Nephron progenitor cell (in vitro differentiated cells): Measurements from ENCODE around the gene CEP85.
A peak's percentile ranks its signal among the peaks of the same experiment; 100 is the strongest.
"Not testable (repeated sequence)": the region's sequence is repeated elsewhere in the genome, so short reads cannot be mapped to it uniquely, and the experiment has no call there.

Source experiments
- DNase-seq: peaks from one replicate; pipeline ENCODE4 v3.0.0; 2021
- H3K27ac Mint-ChIP-seq: 2 replicates; pipeline ENCODE4 v1.8.0; 2021; ENCODE audit warnings: mild to moderate bottlenecking, moderate library complexity, mixed read lengths
- H3K27me3 Mint-ChIP-seq: 2 replicates; pipeline ENCODE4 v1.8.0; 2021; ENCODE audit warnings: mild to moderate bottlenecking, low read depth, mixed read lengths; ENCODE audit not compliant: poor library complexity
- H3K36me3 Mint-ChIP-seq: 2 replicates; pipeline ENCODE4 v1.8.0; 2021; ENCODE audit warnings: low read depth, mixed read lengths
- H3K4me1 Mint-ChIP-seq: 2 replicates; pipeline ENCODE4 v1.8.0; 2021; ENCODE audit warnings: mixed read lengths
- H3K4me3 Mint-ChIP-seq: 2 replicates; pipeline ENCODE4 v1.8.0; 2021; ENCODE audit warnings: mild to moderate bottlenecking, moderate library complexity, mixed read lengths
- H3K9me3 Mint-ChIP-seq: 2 replicates; pipeline ENCODE4 v1.8.0; 2021; ENCODE audit warnings: mild to moderate bottlenecking, moderate library complexity, mixed read lengths
- TF ChIP-seq, protein P1 (sequence below): fragments of 200-600 bp; sonication (generic); IDR thresholded peaks from 2 replicates; pipeline ENCODE4 v1.5.0; 2021; ENCODE audit warnings: antibody characterized with exemption

Gene CEP85

DNA sequence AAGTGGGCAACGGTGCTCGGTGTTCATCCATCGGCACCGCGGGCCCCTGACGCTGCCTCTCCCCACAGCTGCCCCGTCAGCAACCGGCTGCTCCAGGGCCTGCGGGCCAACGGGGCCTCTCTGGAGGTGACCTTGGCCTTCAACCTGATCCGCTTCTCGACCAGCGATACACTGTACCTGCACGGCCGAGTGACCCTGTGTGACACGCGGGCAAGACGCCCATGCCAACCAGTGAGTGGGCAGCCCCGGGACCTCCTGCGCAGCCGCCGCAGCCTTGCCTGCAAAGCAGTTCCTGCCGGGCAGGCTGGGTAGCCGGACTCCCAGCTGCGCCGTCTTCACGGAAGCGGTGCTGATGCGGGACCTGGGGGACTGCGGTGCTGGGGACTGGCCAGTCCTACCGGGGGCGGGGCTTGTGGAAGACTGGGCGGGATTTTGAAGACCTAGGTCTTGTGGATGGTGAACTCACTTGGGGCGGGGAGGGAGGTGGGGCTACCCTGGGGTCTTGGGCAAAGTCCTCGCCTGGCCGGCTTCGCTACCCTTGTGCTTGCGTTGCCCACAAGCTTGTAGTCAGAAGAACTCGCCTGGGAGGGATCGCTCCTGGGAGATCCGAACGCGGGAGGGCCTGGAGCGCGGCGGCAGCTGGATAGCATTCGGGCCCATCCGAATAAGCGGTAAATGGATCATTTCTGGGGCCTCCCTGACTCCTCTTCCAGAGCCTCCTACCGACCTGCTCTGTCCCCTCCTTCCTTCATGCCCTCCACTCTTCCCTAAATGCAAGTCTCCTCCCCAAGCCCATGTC lies 8.8 kb upstream of the CEP85 start:
- no peak overlapping the region for H3K27ac Mint-ChIP-seq
- TF ChIP-seq, protein P1, sequence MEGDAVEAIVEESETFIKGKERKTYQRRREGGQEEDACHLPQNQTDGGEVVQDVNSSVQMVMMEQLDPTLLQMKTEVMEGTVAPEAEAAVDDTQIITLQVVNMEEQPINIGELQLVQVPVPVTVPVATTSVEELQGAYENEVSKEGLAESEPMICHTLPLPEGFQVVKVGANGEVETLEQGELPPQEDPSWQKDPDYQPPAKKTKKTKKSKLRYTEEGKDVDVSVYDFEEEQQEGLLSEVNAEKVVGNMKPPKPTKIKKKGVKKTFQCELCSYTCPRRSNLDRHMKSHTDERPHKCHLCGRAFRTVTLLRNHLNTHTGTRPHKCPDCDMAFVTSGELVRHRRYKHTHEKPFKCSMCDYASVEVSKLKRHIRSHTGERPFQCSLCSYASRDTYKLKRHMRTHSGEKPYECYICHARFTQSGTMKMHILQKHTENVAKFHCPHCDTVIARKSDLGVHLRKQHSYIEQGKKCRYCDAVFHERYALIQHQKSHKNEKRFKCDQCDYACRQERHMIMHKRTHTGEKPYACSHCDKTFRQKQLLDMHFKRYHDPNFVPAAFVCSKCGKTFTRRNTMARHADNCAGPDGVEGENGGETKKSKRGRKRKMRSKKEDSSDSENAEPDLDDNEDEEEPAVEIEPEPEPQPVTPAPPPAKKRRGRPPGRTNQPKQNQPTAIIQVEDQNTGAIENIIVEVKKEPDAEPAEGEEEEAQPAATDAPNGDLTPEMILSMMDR, result no peak
- peak; percentile 95 for DNase-seq
- H3K27me3 Mint-ChIP-seq, result peaks cover 60% of the 10 kb centered on the region
- peaks cover 26% of the 10 kb centered on the region for H3K4me1 Mint-ChIP-seq
- no peaks in the 10 kb centered on the region for H3K9me3 Mint-ChIP-seq
- peak overlapping the region; percentile 83 for H3K4me3 Mint-ChIP-seq
- no peaks in the 10 kb centered on the region for H3K36me3 Mint-ChIP-seq

DNA sequence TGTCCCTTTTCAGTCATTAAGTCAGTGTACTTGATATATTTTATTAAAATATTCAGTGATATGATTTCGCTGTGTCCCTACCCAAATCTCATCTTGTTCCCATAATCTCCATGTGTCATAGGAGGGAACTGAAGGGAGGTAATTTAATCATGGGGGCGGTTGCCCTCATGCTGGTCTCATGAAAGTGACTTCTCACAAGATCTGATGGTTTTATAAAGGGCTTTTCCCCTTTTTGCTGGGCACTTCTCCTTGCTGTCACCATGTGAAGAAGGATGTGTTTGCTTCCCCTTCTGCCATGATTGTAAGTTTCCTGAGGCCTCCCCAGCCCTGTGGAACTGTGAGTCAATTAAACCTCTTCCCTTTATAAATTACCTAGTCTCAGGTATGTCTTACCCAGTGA lies 3.3 kb upstream of the CEP85 start:
- Mint-ChIP-seq H3K4me1 (peaks cover 23% of the 10 kb centered on the region), H3K27me3 (peaks cover 51% of the 10 kb centered on the region)
- H3K36me3 Mint-ChIP-seq, H3K9me3 Mint-ChIP-seq, H3K27ac Mint-ChIP-seq, H3K4me3 Mint-ChIP-seq, DNase-seq: not testable (repeated sequence)

DNA sequence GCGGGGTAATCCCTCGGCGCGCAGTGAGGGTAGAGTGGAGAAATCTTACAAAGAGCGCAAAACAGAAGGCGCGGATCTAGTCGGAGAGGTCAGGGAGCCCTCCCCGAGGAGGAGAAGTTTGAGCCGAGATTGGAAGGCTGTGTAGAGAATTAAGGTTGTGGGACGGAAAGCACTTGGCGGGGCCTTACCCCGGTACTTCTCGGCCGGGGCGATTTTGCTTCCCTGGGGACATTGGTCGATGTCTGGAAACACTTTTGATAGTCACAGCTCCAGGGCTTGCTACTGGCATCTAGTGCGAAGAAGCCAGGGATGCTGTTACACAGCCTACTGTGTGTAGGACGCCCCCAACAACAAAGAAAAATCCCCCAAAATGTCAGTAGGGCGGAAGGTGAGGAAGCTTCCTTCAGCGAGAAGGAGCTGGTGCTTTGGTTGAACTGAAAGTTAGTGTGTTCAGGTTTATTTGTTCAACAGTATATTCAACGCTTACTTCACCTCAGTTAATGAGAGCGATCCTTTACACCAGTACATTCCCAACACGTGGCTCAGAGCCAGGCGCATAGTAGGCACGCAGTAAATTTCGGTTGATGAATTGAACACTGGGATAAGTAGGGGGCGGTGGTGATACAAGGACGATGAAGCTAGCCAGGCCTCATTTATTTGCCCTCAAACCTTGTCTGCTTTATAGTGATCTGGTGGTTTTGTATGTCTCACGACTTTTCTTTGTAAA lies 807 bp downstream of the CEP85 start:
- Mint-ChIP-seq H3K4me3 (peak overlapping the region; percentile 95), H3K4me1 (peaks cover 36% of the 10 kb centered on the region), H3K27ac (peak overlapping the region; percentile 70), H3K9me3 (no peaks in the 10 kb centered on the region), H3K27me3 (peaks cover 21% of the 10 kb centered on the region), H3K36me3 (peaks cover 27% of the 10 kb centered on the region)
- no peak for DNase-seq
- TF ChIP-seq, protein P1, result no peak

DNA sequence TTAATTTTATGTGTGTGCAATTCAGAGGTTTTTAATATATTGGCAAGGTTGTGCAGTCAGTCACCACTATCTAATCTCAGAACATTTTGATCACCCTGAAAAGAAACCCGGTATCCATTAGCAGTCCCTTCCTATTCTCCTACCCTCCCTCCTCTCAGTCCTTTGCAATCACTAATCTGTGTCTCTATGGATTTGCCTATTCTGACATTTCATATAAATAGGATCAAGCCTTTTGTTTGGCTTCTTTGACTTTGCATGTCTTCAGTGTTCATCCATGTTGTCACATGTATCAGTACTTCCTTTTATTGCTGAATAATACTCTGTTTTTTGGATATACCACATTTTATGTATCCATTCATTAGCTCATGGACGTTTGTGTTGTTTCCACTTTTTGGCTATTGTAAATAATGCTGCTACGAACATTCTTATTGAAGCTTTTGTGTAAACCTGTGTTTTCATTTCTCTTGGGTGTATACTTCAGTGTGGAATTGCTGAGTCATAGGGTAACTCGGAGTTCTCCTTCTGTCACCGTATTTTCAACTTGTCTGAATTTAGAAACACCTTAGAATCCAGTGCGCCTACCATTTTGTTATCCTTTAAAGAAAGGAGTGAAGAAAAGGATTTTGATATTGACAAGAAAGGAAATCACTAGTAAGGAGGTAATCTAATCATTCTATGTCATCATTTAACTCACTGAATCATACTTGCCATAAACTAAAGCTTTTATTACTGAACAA lies 3.4 kb downstream of the CEP85 start:
- no peak for DNase-seq
- H3K27ac Mint-ChIP-seq, result no peak overlapping the region
- H3K4me3 Mint-ChIP-seq, result no peak overlapping the region
- TF ChIP-seq, protein P1, result no peak
- no peaks in the 10 kb centered on the region for H3K9me3 Mint-ChIP-seq
- peaks cover 36% of the 10 kb centered on the region for H3K4me1 Mint-ChIP-seq
- H3K36me3 Mint-ChIP-seq, result peaks cover 39% of the 10 kb centered on the region
- peaks cover 8% of the 10 kb centered on the region for H3K27me3 Mint-ChIP-seq

DNA sequence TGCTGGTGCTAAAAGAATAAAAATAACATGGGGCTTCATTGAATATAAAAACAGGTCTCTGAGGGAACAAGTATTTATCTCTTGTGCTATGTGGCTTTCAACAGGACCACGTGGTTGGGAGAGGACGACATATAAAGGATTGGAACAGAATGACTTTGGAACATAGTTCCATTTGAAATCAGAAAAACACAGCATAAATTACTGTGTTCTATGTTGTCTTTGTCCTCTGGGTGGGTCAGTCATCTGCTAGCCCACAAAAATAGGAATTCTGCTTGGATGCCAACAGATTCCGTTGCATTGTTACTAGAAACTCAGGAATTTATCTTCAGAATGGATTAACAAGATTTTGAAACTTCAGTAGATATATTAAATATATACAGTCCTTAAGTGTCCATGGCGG lies 5.9 kb downstream of the CEP85 start:
- TF ChIP-seq, protein P1, result no peak
- Mint-ChIP-seq H3K9me3 (no peaks in the 10 kb centered on the region), H3K27ac (no peak overlapping the region), H3K27me3 (no peaks in the 10 kb centered on the region), H3K4me3 (no peak overlapping the region), H3K36me3 (peaks cover 57% of the 10 kb centered on the region), H3K4me1 (peaks cover 27% of the 10 kb centered on the region)
- DNase-seq, result no peak

DNA sequence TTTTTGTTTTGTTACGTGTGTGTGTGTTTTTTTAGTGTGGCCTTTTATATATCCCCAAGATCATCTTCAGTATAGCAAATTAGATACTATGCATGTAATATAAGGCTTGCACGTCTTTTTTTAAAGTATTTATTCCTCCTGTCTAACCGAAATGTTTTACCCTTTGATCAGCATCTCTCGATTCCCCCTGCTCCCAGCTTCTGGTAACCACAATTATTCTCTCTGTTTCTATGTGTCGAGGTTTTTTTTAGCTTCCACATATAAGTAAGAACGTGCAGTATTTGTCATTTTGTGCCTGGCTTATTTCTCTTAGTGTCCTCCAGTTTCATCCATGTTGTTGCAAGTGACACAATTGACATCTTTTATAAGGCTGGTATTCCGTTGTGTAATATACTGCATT lies 18.7 kb downstream of the CEP85 start:
- H3K4me1 Mint-ChIP-seq, result peaks cover 8% of the 10 kb centered on the region
- peaks cover 72% of the 10 kb centered on the region for H3K36me3 Mint-ChIP-seq
- H3K9me3 Mint-ChIP-seq, result peaks cover 11% of the 10 kb centered on the region
- H3K4me3 Mint-ChIP-seq, result no peak overlapping the region
- peaks cover 4% of the 10 kb centered on the region for H3K27me3 Mint-ChIP-seq
- TF ChIP-seq, protein P1, result no peak
- DNase-seq, result no peak
- no peak overlapping the region for H3K27ac Mint-ChIP-seq
